ENCODE measurements around the gene RHOU. TPM values are rescaled to one million over a fixed set of nuclear protein-coding genes. Genes with fewer than 3 reads are reported as not detected.
A peak's percentile ranks its signal among the peaks of the same experiment; 100 is the strongest.

RHOU gene
- total and polyA plus RNA-seq, 10 of the 15 experiments (the other 5 are each of a cell fraction or from before 2014, with no cell fraction given) = not detected

GRCh38 chr1:228794173-228794572 lies 58.9 kb downstream of the RHOU start:
- peaks cover 7% of the 10 kb centered on the region for H3K4me1 ChIP-seq (ENCODE audit: control insufficient read depth, insufficient read depth, low read length)
- in situ Hi-C loops (cut with MboI) = no loop called here
- peak; percentile 88 for TF ChIP-seq ZNF217 (IDR thresholded peaks at IDR 0.05)
- no peak for TF ChIP-seq NR2C2 (IDR thresholded peaks at IDR 0.05; ENCODE audit: borderline replicate concordance, control insufficient read depth, insufficient read length, low read depth)
- no peak for TF ChIP-seq ASH2L (IDR thresholded peaks at IDR 0.05; ENCODE audit: borderline replicate concordance, low read depth)
- TF ChIP-seq CHD4 (IDR thresholded peaks at IDR 0.05) = no peak
- no peak for TF ChIP-seq WRNIP1 (IDR thresholded peaks at IDR 0.05; ENCODE audit: borderline replicate concordance, low read depth, low read length)
- no peak for TF ChIP-seq HDGF (IDR thresholded peaks at IDR 0.05)
- no peak for TF ChIP-seq ELK1 (IDR thresholded peaks at IDR 0.05; ENCODE audit: low read depth, low read length)
- peak in 1 of 2 experiments; percentile 28; a peak in 1 of 4 replicates for TF ChIP-seq IKZF2 (IDR thresholded peaks at IDR 0.05)
- TF ChIP-seq IRF4 (IDR thresholded peaks at IDR 0.05; ENCODE audit: low read depth, low read length) = peak; percentile 59; the same call in 1 of the 2 replicates
- no peak for TF ChIP-seq ZSCAN29 (IDR thresholded peaks at IDR 0.05)
- no peak for TF ChIP-seq DPF2 (IDR thresholded peaks at IDR 0.05)
- TF ChIP-seq EP300 (IDR thresholded peaks at IDR 0.05; ENCODE audit: borderline replicate concordance in 1 of 2, control insufficient read depth in 1 of 2, low read depth in 2 of 2, low read length in 2 of 2) = no peak
- TF ChIP-seq NFIC (IDR thresholded peaks at IDR 0.05; ENCODE audit: low read depth, low read length) = 0 out of 2 replicates have a peak, but pooled peaks have one; percentile 24
- TF ChIP-seq SMAD1 (IDR thresholded peaks at IDR 0.05; ENCODE audit: low read depth, partially characterized antibody) = no peak
- TF ChIP-seq NFXL1 (IDR thresholded peaks at IDR 0.05; ENCODE audit: borderline replicate concordance) = no peak
- no peak for TF ChIP-seq ZBTB33 (IDR thresholded peaks at IDR 0.05)
- TF ChIP-seq E2F8 (IDR thresholded peaks at IDR 0.05; ENCODE audit: low read depth, partially characterized antibody) = no peak
- TF ChIP-seq MXI1 (IDR thresholded peaks at IDR 0.05; ENCODE audit: low read depth, low read length) = no peak
- TF ChIP-seq PAX5 (IDR thresholded peaks at IDR 0.05; ENCODE audit: borderline replicate concordance, low read depth, low read length) = peak; percentile 49; the same call in 1 of the 2 replicates
- 0 out of 2 replicates have a peak, but pooled peaks have one; percentile 46 for TF ChIP-seq BCL11A (IDR thresholded peaks at IDR 0.05; ENCODE audit: low read depth, low read length)
- no peak for TF ChIP-seq CBX3 (IDR thresholded peaks at IDR 0.05; ENCODE audit: borderline replicate concordance, low read depth)

More at GRCh38 chr1:228794173-228794572, 58.9 kb downstream of the RHOU start:
- Histone ChIP-seq H3K9me3 (replicated peaks; ENCODE audit: control insufficient read depth, insufficient read depth, low read length) (no peaks in the 10 kb centered on the region), H3K4me2 (ENCODE audit: control insufficient read depth, insufficient read depth) (peak overlapping the region; percentile 68; the same call in 1 of the 2 replicates), H3K27me3 (replicated peaks in 1 of 2; ENCODE audit: control insufficient read depth in 2 of 2, insufficient read depth in 2 of 2, low read length in 1 of 2) (peaks cover 0 to 2% of the 10 kb centered on the region in 2 experiments; a peak in 1 of 4 replicates), H3K27ac (ENCODE audit: control insufficient read depth, insufficient read depth) (no peak overlapping the region), H3K79me2 (ENCODE audit: control insufficient read depth, insufficient read depth, low read length) (no peaks in the 10 kb centered on the region), H3K36me3 (ENCODE audit: control insufficient read depth in 2 of 2, insufficient read depth in 2 of 2, low read length in 1 of 2) (no peaks in the 10 kb centered on the region), H3K4me3 (no peak overlapping the region), H4K20me1 (ENCODE audit: control insufficient read depth, insufficient read depth) (no peaks in the 10 kb centered on the region), H3K9ac (ENCODE audit: control insufficient read depth, insufficient read depth, low read length) (no peak overlapping the region), H2AFZ (ENCODE audit: control insufficient read depth, low read depth, low read length) (no peak overlapping the region)
- SMC1A ChIA-PET (ENCODE audit: uncharacterized antibody, unreplicated experiment) = interaction anchor here (1.1 to 1.3 kb wide), 2 partner anchors 56 to 104 kb away, joined by 3 read pairs; no protein-coding TSS in a partner anchor
- WGBS (ENCODE audit: insufficient coverage, insufficient replicate concordance, low lambda C conversion rate, missing lambda C conversion rate) = 0% methylated on average over 1 of the region's 1 CpG
- POLR2A ChIA-PET = no interaction called here
- RAD21 ChIA-PET (ENCODE audit: unreplicated experiment) = interaction anchor here (1.2 kb wide), 1 partner anchor 74 kb away, joined by 3 read pairs; no protein-coding TSS in a partner anchor
- FAIRE-seq = peak; percentile 80
- BruUV-seq (replicated peaks) = no TSS peak
- intact Hi-C loops (cut with micrococcal nuclease; ENCODE audit: unreplicated experiment) = loop anchor here (2.0 kb wide), 1 partner anchor 37 kb away; no protein-coding TSS in a partner anchor
- peak; percentile 40 for DNase-seq (ENCODE audit: low read depth, low spot score)
- CTCF ChIA-PET = no interaction called here
- ATAC-seq = peak; percentile 75

Data from GM12878 (cell line).